Panc1 (cell line): ENCODE measurements around the gene SPART. TPM values are rescaled to one million over a fixed set of nuclear protein-coding genes. Genes with fewer than 3 reads are reported as not detected.

Experiments
- ATAC-seq: fragments of 200-7000 bp; cut with Tn5 transposase; 2 replicates; pipeline ENCODE4 v1.9.1; 2020; ENCODE audit warnings: mild to moderate bottlenecking, moderate library complexity
- BruUV-seq: library from RNA; stranded (reverse); fragments of 400-500 nt; replicated peaks from 2 replicates; lab custom pipeline; 2021; lab: Mats Ljungman, UMichigan
- CTCF ChIA-PET: fragments of 300-600 bp; sonication (Branson Sonifier 250); formaldehyde crosslinking; loops from one replicate; lab custom pipeline; 2022; ENCODE audit warnings: antibody characterized with exemption; lab: Charles Lee
- POLR2A ChIA-PET: fragments of 300-600 bp; sonication (Branson Sonifier 250); formaldehyde crosslinking; loops from one replicate; lab custom pipeline; 2022; ENCODE audit warnings: antibody characterized with exemption; lab: Charles Lee
- DNase-seq: peaks from one replicate; pipeline ENCODE4 v3.0.0-alpha.2; 2010; ENCODE audit warnings: low read depth, low spot score
- H3K27ac ChIP-seq: 2 replicates; pipeline ENCODE4 v1.5.1; 2011; ENCODE audit warnings: mild to moderate bottlenecking, low read length, inconsistent platforms
- H3K27me3 ChIP-seq: fragments of 200-500 bp; sonication (Bioruptor generic); 2 replicates; pipeline ENCODE4 v1.6.0; 2014; ENCODE audit warnings: low read length, inconsistent platforms; ENCODE audit not compliant: control insufficient read depth, insufficient read depth
- H3K36me3 ChIP-seq: fragments of 200-500 bp; sonication (Bioruptor generic); 2 replicates; pipeline ENCODE4 v1.5.1; 2014; ENCODE audit warnings: inconsistent platforms, mild to moderate bottlenecking, low read length, moderate library complexity; ENCODE audit not compliant: control insufficient read depth, insufficient read depth
- H3K4me1 ChIP-seq: 2 replicates; pipeline ENCODE4 v1.5.1; 2011; ENCODE audit warnings: inconsistent platforms, mild to moderate bottlenecking, low read length, moderate library complexity; ENCODE audit not compliant: control insufficient read depth, insufficient read depth
- H3K4me3 ChIP-seq, 2 experiments: 2 replicates each; pipeline ENCODE4 v1.5.1; 2011 to 2012; ENCODE audit warnings: low read depth in 2 of 2, low read length in 2 of 2, mild to moderate bottlenecking in 2 of 2, inconsistent platforms in 1 of 2, moderate library complexity in 1 of 2
- H3K9me3 ChIP-seq: fragments of 200-500 bp; sonication (Bioruptor generic); 2 replicates; pipeline ENCODE4 v1.5.1; 2014; ENCODE audit warnings: low read depth, mild to moderate bottlenecking, inconsistent platforms, low read length, moderate library complexity; ENCODE audit not compliant: control insufficient read depth, insufficient read depth
- CTCF ChIP-seq: fragments of 450-650 bp; IDR thresholded peaks from 2 replicates; pipeline ENCODE4 v1.5.1; 2017; ENCODE audit warnings: mild to moderate bottlenecking
- POLR2AphosphoS5 ChIP-seq: IDR thresholded peaks from 2 replicates; pipeline ENCODE4 v1.6.1; 2012; ENCODE audit warnings: mild to moderate bottlenecking, low read depth, low read length, moderate library complexity
- REST ChIP-seq, 2 experiments: IDR thresholded peaks; 2 replicates each; pipeline ENCODE4 v1.6.1; 2011 to 2012; ENCODE audit warnings: low read depth in 2 of 2, control low read depth in 1 of 2, low read length in 1 of 2, mild to moderate bottlenecking in 1 of 2, moderate library complexity in 1 of 2; ENCODE audit not compliant: insufficient read depth in 1 of 2
- SIN3A ChIP-seq: IDR thresholded peaks from 2 replicates; pipeline ENCODE4 v1.6.1; 2012; ENCODE audit warnings: low read depth, mild to moderate bottlenecking, low read length, moderate library complexity, borderline replicate concordance; ENCODE audit not compliant: insufficient read depth
- TCF7L2 ChIP-seq: IDR thresholded peaks from 2 replicates; pipeline ENCODE4 v1.6.1; 2011; ENCODE audit warnings: mild to moderate bottlenecking, low read depth, low read length, inconsistent platforms
- in situ Hi-C: cut with HindIII; loops from 2 replicates; pipeline ENCODE4 v1.10.0; 2016; ENCODE audit warnings: low sequenced_read_pairs, low pct_unique_long_range_greater_than_20kb
- intact Hi-C: fragments of 100-400 bp; cut with micrococcal nuclease; formaldehyde crosslinking; loops from one replicate; pipeline ENCODE4 v1.10.0; 2022; ENCODE audit not compliant: unreplicated experiment
- total RNA-seq: library from RNA; stranded (reverse); gene quantifications from one replicate; pipeline ENCODE4 v1.2.1, GENCODE V29; 2021; ENCODE audit not compliant: unreplicated experiment

Gene SPART
- total RNA-seq, 1 experiment from 2014 or later = 38.9 TPM

GRCh38 chr13:36377826-36378468 is 31.8 kb upstream of the SPART start:
- no TSS peak for BruUV-seq
- CTCF ChIA-PET = no interaction called here

GRCh38 chr13:36374063-36374462 is 27.9 kb upstream of the SPART start:
- intact Hi-C loops = no loop called here
- no peak for ATAC-seq
- H3K9me3 ChIP-seq = no peaks in the 10 kb centered on the region
- H3K4me1 ChIP-seq = no peaks in the 10 kb centered on the region
- CTCF ChIA-PET = no interaction called here
- H3K4me3 ChIP-seq = no peak overlapping the region
- H3K36me3 ChIP-seq = no peaks in the 10 kb centered on the region
- in situ Hi-C loops = no loop called here
- H3K27me3 ChIP-seq = no peaks in the 10 kb centered on the region
- no peak for DNase-seq
- POLR2A ChIA-PET = no interaction called here
- H3K27ac ChIP-seq = no peak overlapping the region
- no peak for TF ChIP-seq SIN3A
- no peak for TF ChIP-seq TCF7L2
- no peak for TF ChIP-seq POLR2AphosphoS5
- TF ChIP-seq REST (IDR thresholded peaks at IDR 0.05; ENCODE audit: insufficient read depth in 1 of 2, low read depth in 2 of 2, low read length in 1 of 2) = no peak
- no peak for TF ChIP-seq CTCF
- no TSS peak for BruUV-seq

More at GRCh38 chr13:36377826-36378468, 31.8 kb upstream of the SPART start:
- POLR2A ChIA-PET = interaction anchor here (0.6 kb wide), 1 partner anchor 8 kb away, joined by 7 read pairs; no protein-coding TSS in a partner anchor
- no peak for DNase-seq
- intact Hi-C loops (no loop called here), in situ Hi-C loops (no loop called here)
- ATAC-seq = no peak
- no peak overlapping the region for H3K4me3 ChIP-seq
- no peaks in the 10 kb centered on the region for H3K36me3 ChIP-seq
- H3K27me3 ChIP-seq = no peaks in the 10 kb centered on the region
- no peaks in the 10 kb centered on the region for H3K9me3 ChIP-seq
- TF ChIP-seq REST (IDR thresholded peaks at IDR 0.05; ENCODE audit: insufficient read depth in 1 of 2, low read depth in 2 of 2, low read length in 1 of 2) = no peak
- TF ChIP-seq TCF7L2 = no peak
- no peak for TF ChIP-seq POLR2AphosphoS5
- no peak for TF ChIP-seq CTCF
- TF ChIP-seq SIN3A = no peak
- H3K27ac ChIP-seq = no peak overlapping the region
- H3K4me1 ChIP-seq = no peaks in the 10 kb centered on the region
